GM21619 (cell line): ENCODE results near the gene LLGL1.

ENCODE experiments used
- ATAC-seq: cut with Tn5 transposase; IDR thresholded peaks from one replicate; pipeline ENCODE4 v1.9.1; 2021; ENCODE audit not compliant: unreplicated experiment

LLGL1 gene

GRCh38 chr17:18251204-18251603 is 25.8 kb downstream of the LLGL1 start:
- ATAC-seq: no peak

- no peak for ATAC-seq
These were observed 26.7 kb downstream of the LLGL1 start for GRCh38 chr17:18252160-18252559.

GRCh38 chr17:18253187-18253884 is 27.9 kb downstream of the LLGL1 start:
- no peak for ATAC-seq

GRCh38 chr17:18253947-18254821 is 28.7 kb downstream of the LLGL1 start:
- ATAC-seq: no peak

- ATAC-seq: no peak
These were observed 29.6 kb downstream of the LLGL1 start for GRCh38 chr17:18254888-18255649.

- no peak for ATAC-seq
These were observed 30.9 kb downstream of the LLGL1 start for GRCh38 chr17:18256351-18256750.

- ATAC-seq: no peak
These were observed 31.3 kb downstream of the LLGL1 start for GRCh38 chr17:18256776-18257175.

- ATAC-seq: no peak
These were observed 32.0 kb downstream of the LLGL1 start for GRCh38 chr17:18257268-18257981.

GRCh38 chr17:18257982-18258355 is 32.5 kb downstream of the LLGL1 start:
- ATAC-seq: peak; percentile 15

GRCh38 chr17:18258356-18259038 is 33.1 kb downstream of the LLGL1 start, which contains the start of gene FLII:
TSS of gene FLII (minus strand) at chr17:18258738. CDS start at chr17:18258690, 48 bp downstream.
- peak; percentile 26 for ATAC-seq

GRCh38 chr17:18259621-18260331 is 34.3 kb downstream of the LLGL1 start:
- ATAC-seq: no peak

GRCh38 chr17:18260332-18261145 is 35.1 kb downstream of the LLGL1 start, which contains the start of gene MIEF2:
TSS of gene MIEF2 (plus strand) at chr17:18260662. CDS start at chr17:18262721, 2,059 bp downstream.
- peak; percentile 73 for ATAC-seq

GRCh38 chr17:18261146-18261515 is 35.7 kb downstream of the LLGL1 start:
- ATAC-seq: peak; percentile 2

- ATAC-seq: no peak
These were observed 36.2 kb downstream of the LLGL1 start for GRCh38 chr17:18261659-18262058.

- no peak for ATAC-seq
These were observed 36.7 kb downstream of the LLGL1 start for GRCh38 chr17:18262111-18262510.

- ATAC-seq: no peak
These were observed 37.2 kb downstream of the LLGL1 start for GRCh38 chr17:18262641-18263040.

- no peak for ATAC-seq
These were observed 38.6 kb downstream of the LLGL1 start for GRCh38 chr17:18263885-18264682.

GRCh38 chr17:18267366-18267765 is 41.9 kb downstream of the LLGL1 start:
- ATAC-seq: no peak
